Duodenal mucosa (tissue), 2 donors: ENCODE data around the gene WIPF1.

Experiments
- H3K27ac ChIP-seq: one replicate; pipeline ENCODE4 v1.7.0; 2013; ENCODE audit warnings: low read depth, low read length
- H3K27me3 ChIP-seq, 2 donors: one replicate each; pipeline ENCODE4 v1.7.0; 2013; ENCODE audit warnings: low read length in 2 of 2, control low read depth in 1 of 2; ENCODE audit not compliant: insufficient read depth in 2 of 2, control insufficient read depth in 1 of 2
- H3K36me3 ChIP-seq, 2 donors: one replicate each; pipeline ENCODE4 v1.7.0; 2013; ENCODE audit warnings: low read length in 2 of 2, control low read depth in 1 of 2; ENCODE audit not compliant: insufficient read depth in 2 of 2, control insufficient read depth in 1 of 2
- H3K4me1 ChIP-seq, 2 donors: one replicate each; pipeline ENCODE4 v1.7.0; 2013; ENCODE audit warnings: low read length in 2 of 2, control low read depth in 1 of 2; ENCODE audit not compliant: insufficient read depth in 2 of 2, control insufficient read depth in 1 of 2
- H3K4me3 ChIP-seq, 2 donors: one replicate each; pipeline ENCODE4 v1.7.0; 2013; ENCODE audit warnings: low read length in 2 of 2, low read depth in 1 of 2
- H3K9ac ChIP-seq, 2 donors: one replicate each; pipeline ENCODE4 v1.7.0; 2013; ENCODE audit warnings: low read length in 2 of 2, low read depth in 1 of 2
- H3K9me3 ChIP-seq, 2 donors: one replicate each; pipeline ENCODE4 v1.7.0; 2013; ENCODE audit warnings: low read length in 2 of 2, control low read depth in 1 of 2; ENCODE audit not compliant: control insufficient read depth in 1 of 2

Gene WIPF1

GRCh38 chr2:174563530-174564282 lies 33.9 kb downstream of the WIPF1 start:
- Histone ChIP-seq H3K4me3 (no peak overlapping the region), H3K36me3 (peaks cover 4 to 46% of the 10 kb centered on the region in 2 donors), H3K4me1 (peaks cover 0 to 8% of the 10 kb centered on the region in 2 donors), H3K9ac (no peak overlapping the region), H3K9me3 (no peaks in the 10 kb centered on the region), H3K27me3 (no peaks in the 10 kb centered on the region), H3K27ac (no peak overlapping the region)

- H3K27me3 ChIP-seq: no peaks in the 10 kb centered on the region
- H3K9me3 ChIP-seq: no peaks in the 10 kb centered on the region
- no peak overlapping the region for H3K9ac ChIP-seq
- H3K4me3 ChIP-seq: no peak overlapping the region
- H3K4me1 ChIP-seq: peaks cover 0 to 8% of the 10 kb centered on the region in 2 donors
- no peak overlapping the region for H3K27ac ChIP-seq
- H3K36me3 ChIP-seq: peaks cover 4 to 39% of the 10 kb centered on the region in 2 donors
These were observed 35.6 kb downstream of the WIPF1 start for GRCh38 chr2:174561972-174562370.

GRCh38 chr2:174561283-174561971 lies 36.2 kb downstream of the WIPF1 start:
- Histone ChIP-seq H3K4me1 (peaks cover 0 to 8% of the 10 kb centered on the region in 2 donors), H3K9ac (no peak overlapping the region), H3K27ac (no peak overlapping the region), H3K36me3 (peaks cover 4 to 36% of the 10 kb centered on the region in 2 donors), H3K9me3 (no peaks in the 10 kb centered on the region), H3K27me3 (no peaks in the 10 kb centered on the region), H3K4me3 (no peak overlapping the region)

GRCh38 chr2:174560737-174561136 lies 36.9 kb downstream of the WIPF1 start:
- no peak overlapping the region for H3K27ac ChIP-seq
- H3K9me3 ChIP-seq: no peaks in the 10 kb centered on the region
- no peak overlapping the region for H3K4me3 ChIP-seq
- H3K4me1 ChIP-seq: peaks cover 0 to 8% of the 10 kb centered on the region in 2 donors
- H3K36me3 ChIP-seq: peaks cover 4 to 36% of the 10 kb centered on the region in 2 donors
- H3K9ac ChIP-seq: no peak overlapping the region
- no peaks in the 10 kb centered on the region for H3K27me3 ChIP-seq

- H3K4me1 ChIP-seq: peaks cover 8 to 11% of the 10 kb centered on the region in 2 donors
- peaks cover 0 to 8% of the 10 kb centered on the region in 2 donors for H3K36me3 ChIP-seq
- no peak overlapping the region for H3K27ac ChIP-seq
- no peak overlapping the region for H3K9ac ChIP-seq
- H3K27me3 ChIP-seq: no peaks in the 10 kb centered on the region
- H3K9me3 ChIP-seq: peaks cover 0 to 5% of the 10 kb centered on the region in 2 donors
- H3K4me3 ChIP-seq: no peak overlapping the region
These were observed 41.6 kb downstream of the WIPF1 start for GRCh38 chr2:174555998-174556397.

GRCh38 chr2:174554529-174555150 lies 43.0 kb downstream of the WIPF1 start:
- Histone ChIP-seq H3K9me3 (peaks cover 0 to 5% of the 10 kb centered on the region in 2 donors), H3K36me3 (peaks cover 0 to 8% of the 10 kb centered on the region in 2 donors), H3K4me1 (peaks cover 8 to 9% of the 10 kb centered on the region in 2 donors), H3K9ac (no peak overlapping the region), H3K27me3 (no peaks in the 10 kb centered on the region), H3K27ac (no peak overlapping the region), H3K4me3 (no peak overlapping the region)

- Histone ChIP-seq H3K27ac (no peak overlapping the region), H3K9me3 (peaks cover 0 to 5% of the 10 kb centered on the region in 2 donors)
These were observed 43.7 kb downstream of the WIPF1 start for GRCh38 chr2:174553811-174554493.

GRCh38 chr2:174552880-174553279 lies 44.7 kb downstream of the WIPF1 start:
- no peaks in the 10 kb centered on the region for H3K36me3 ChIP-seq
- H3K27me3 ChIP-seq: no peaks in the 10 kb centered on the region
- H3K4me3 ChIP-seq: no peak overlapping the region
- no peak overlapping the region for H3K9ac ChIP-seq
- peaks cover 0 to 5% of the 10 kb centered on the region in 2 donors for H3K9me3 ChIP-seq
- H3K27ac ChIP-seq: no peak overlapping the region
- H3K4me1 ChIP-seq: peaks cover 8 to 9% of the 10 kb centered on the region in 2 donors

More at GRCh38 chr2:174553811-174554493, 43.7 kb downstream of the WIPF1 start:
- Histone ChIP-seq H3K27me3 (no peaks in the 10 kb centered on the region), H3K4me1 (peaks cover 8 to 9% of the 10 kb centered on the region in 2 donors), H3K36me3 (peaks cover 0 to 5% of the 10 kb centered on the region in 2 donors), H3K9ac (no peak overlapping the region), H3K4me3 (no peak overlapping the region)

- H3K27me3 ChIP-seq: no peaks in the 10 kb centered on the region
- H3K36me3 ChIP-seq: no peaks in the 10 kb centered on the region
- H3K9me3 ChIP-seq: peaks cover 0 to 5% of the 10 kb centered on the region in 2 donors
- no peak overlapping the region for H3K4me3 ChIP-seq
- H3K4me1 ChIP-seq: peaks cover 8 to 9% of the 10 kb centered on the region in 2 donors
- no peak overlapping the region for H3K9ac ChIP-seq
- H3K27ac ChIP-seq: no peak overlapping the region
These were observed 45.9 kb downstream of the WIPF1 start for GRCh38 chr2:174551697-174552096.
